H1 (cell line): ENCODE data around the gene PLIN4.

ENCODE experiments used
- ATF3 ChIP-seq: IDR thresholded peaks from 2 replicates; pipeline ENCODE4 v1.6.1; 2011; ENCODE audit warnings: low read depth, mild to moderate bottlenecking, low read length; ENCODE audit not compliant: insufficient read depth
- BRCA1 ChIP-seq: IDR thresholded peaks from 2 replicates; pipeline ENCODE4 v1.6.1; 2012; ENCODE audit warnings: low read depth, low read length, improper control_type of control experiment
- CBX5 ChIP-seq: fragments of 300-800, 300-1000 bp; sonication (generic); IDR thresholded peaks from 2 replicates; pipeline ENCODE4 v1.7.1; 2016; ENCODE audit warnings: antibody characterized with exemption, low read length, low read depth
- CEBPB ChIP-seq: IDR thresholded peaks from 2 replicates; pipeline ENCODE4 v1.6.1; 2012; ENCODE audit warnings: low read depth, low read length
- CTCF ChIP-seq, 3 experiments: IDR thresholded peaks; 1 replicate in 2 of 3; 2 replicates in 1 of 3; pipeline versions ENCODE4 v1.5.1 to v1.6.1; 2011; ENCODE audit warnings: low read length in 3 of 3, mild to moderate bottlenecking in 3 of 3, inconsistent platforms in 2 of 3, low read depth in 1 of 3, moderate library complexity in 1 of 3; ENCODE audit not compliant: insufficient read depth in 1 of 3; ENCODE audit errors: control extremely low read depth in 1 of 3
- HDAC6 ChIP-seq: IDR thresholded peaks from one replicate; pipeline ENCODE4 v1.7.1; 2012; ENCODE audit warnings: low read depth, mild to moderate bottlenecking, inconsistent platforms, low read length, moderate library complexity
- JUN ChIP-seq: IDR thresholded peaks from 2 replicates; pipeline ENCODE4 v1.6.1; 2011; ENCODE audit warnings: low read depth, mild to moderate bottlenecking, improper control_type of control experiment, low read length
- KDM1A ChIP-seq: fragments of 200-600, 300-600 bp; sonication (generic); IDR thresholded peaks from 2 replicates; pipeline ENCODE4 v1.7.1; 2016; ENCODE audit warnings: mild to moderate bottlenecking, low read length, borderline replicate concordance
- NRF1 ChIP-seq: IDR thresholded peaks from 2 replicates; pipeline ENCODE4 v1.6.1; 2011; ENCODE audit warnings: mild to moderate bottlenecking, low read depth, low read length, improper control_type of control experiment
- POLR2A ChIP-seq, 2 experiments: IDR thresholded peaks; 1 replicate in 1 of 2; 2 replicates in 1 of 2; pipeline ENCODE4 v1.6.1; 2011; ENCODE audit warnings: low read depth in 2 of 2, low read length in 2 of 2, mild to moderate bottlenecking in 2 of 2; ENCODE audit errors: control extremely low read depth in 1 of 2
- POLR2AphosphoS5 ChIP-seq: IDR thresholded peaks from 2 replicates; pipeline ENCODE4 v1.6.1; 2011; ENCODE audit warnings: low read depth, low read length
- RNF2 ChIP-seq: fragments of 200-900, 300-1000 bp; sonication (generic); IDR thresholded peaks from 2 replicates; pipeline ENCODE4 v1.7.1; 2016; ENCODE audit warnings: borderline replicate concordance, low read depth, mild to moderate bottlenecking, antibody characterized with exemption, low read length; ENCODE audit not compliant: poor library complexity, severe bottlenecking; ENCODE audit errors: missing control alignments
- SP1 ChIP-seq: IDR thresholded peaks from 2 replicates; pipeline ENCODE4 v1.6.1; 2011; ENCODE audit warnings: low read depth, low read length
- YY1 ChIP-seq: IDR thresholded peaks from 2 replicates; pipeline ENCODE4 v1.6.1; 2011; ENCODE audit warnings: low read depth, mild to moderate bottlenecking, low read length

GRCh38 chr19:4507150-4507452, 11.2 kb downstream of the PLIN4 start:
- TF ChIP-seq JUN (no peak), POLR2A (IDR thresholded peaks at IDR 0.05; ENCODE audit: control extremely low read depth in 1 of 2, low read depth in 2 of 2, low read length in 2 of 2) (no peak), CEBPB (no peak), CTCF (IDR thresholded peaks at IDR 0.05; ENCODE audit: control extremely low read depth in 1 of 3, insufficient read depth in 1 of 3, low read depth in 1 of 3, low read length in 3 of 3) (no peak), HDAC6 (no peak), RNF2 (no peak), POLR2AphosphoS5 (no peak), YY1 (no peak), CBX5 (no peak), ATF3 (no peak), SP1 (no peak), KDM1A (no peak), NRF1 (no peak), BRCA1 (no peak)
